SK-N-SH treated with all-trans-retinoic acid at 6 μM for 48 hours (cell line): ENCODE results near the gene SIRT5.

Experiments
- ATAC-seq: fragments of 200-7000 bp; cut with Tn5 transposase; 3 replicates; pipeline ENCODE4 v1.9.1; 2020; ENCODE audit warnings: mild to moderate bottlenecking, moderate library complexity
- ARNTL ChIP-seq: fragments of 450-650 bp; formaldehyde crosslinking; IDR thresholded peaks from 2 replicates; pipeline ENCODE4 v1.5.0; 2020; ENCODE audit warnings: low read depth, mild to moderate bottlenecking, moderate library complexity, borderline replicate concordance
- BACH2 ChIP-seq: fragments of 250-450 bp; sonication (Bioruptor Pico); IDR thresholded peaks from 2 replicates; pipeline ENCODE4 v1.9.0; 2021; ENCODE audit warnings: mild to moderate bottlenecking, borderline replicate concordance
- CREB5 ChIP-seq: fragments of 250-450 bp; sonication (Bioruptor Pico); IDR thresholded peaks from 2 replicates; pipeline ENCODE4 v1.5.1; 2020; ENCODE audit warnings: low read depth, mild to moderate bottlenecking, moderate library complexity
- CSDC2 ChIP-seq: fragments of 250-450 bp; sonication (Bioruptor Pico); IDR thresholded peaks from 2 replicates; pipeline ENCODE4 v1.5.0; 2020; ENCODE audit warnings: mild to moderate bottlenecking, moderate library complexity
- CSRNP3 ChIP-seq: fragments of 250-450 bp; sonication (Bioruptor Pico); IDR thresholded peaks from 2 replicates; pipeline ENCODE4 v1.5.1; 2021; ENCODE audit warnings: mild to moderate bottlenecking, moderate library complexity
- ESRRG ChIP-seq: fragments of 250-450 bp; sonication (Bioruptor Pico); IDR thresholded peaks from 2 replicates; pipeline ENCODE4 v1.6.1; 2021; ENCODE audit warnings: mild to moderate bottlenecking
- GLIS3 ChIP-seq: fragments of 250-450 bp; sonication (Bioruptor Pico); IDR thresholded peaks from 2 replicates; pipeline ENCODE4 v1.5.0; 2020; ENCODE audit warnings: mild to moderate bottlenecking, moderate library complexity
- ISL1 ChIP-seq: fragments of 250-450 bp; sonication (Bioruptor Pico); IDR thresholded peaks from 2 replicates; pipeline ENCODE4 v2.1.2; 2022; ENCODE audit warnings: mild to moderate bottlenecking, moderate library complexity
- OSR1 ChIP-seq: fragments of 250-450 bp; sonication (Bioruptor Pico); IDR thresholded peaks from 2 replicates; pipeline ENCODE4 v1.8.0; 2022; ENCODE audit warnings: moderate library complexity, mild to moderate bottlenecking, inconsistent platforms
- PATZ1 ChIP-seq: fragments of 250-450 bp; sonication (Bioruptor Pico); IDR thresholded peaks from 2 replicates; pipeline ENCODE4 v1.8.0; 2020; ENCODE audit warnings: mild to moderate bottlenecking, moderate library complexity, borderline replicate concordance
- POU6F1 ChIP-seq: fragments of 250-450 bp; sonication (Bioruptor Pico); IDR thresholded peaks from 2 replicates; pipeline ENCODE4 v1.8.0; 2021; ENCODE audit warnings: low read depth, mild to moderate bottlenecking, moderate library complexity, borderline replicate concordance
- PPARA ChIP-seq: fragments of 250-450 bp; sonication (Bioruptor Pico); IDR thresholded peaks from 2 replicates; pipeline ENCODE4 v1.5.0; 2020; ENCODE audit warnings: mild to moderate bottlenecking, borderline replicate concordance
- RARB ChIP-seq: fragments of 250-450 bp; sonication (Bioruptor Pico); IDR thresholded peaks from 2 replicates; pipeline ENCODE4 v1.8.0; 2021; ENCODE audit warnings: mild to moderate bottlenecking, moderate library complexity
- TCF4 ChIP-seq: fragments of 250-450 bp; sonication (Bioruptor Pico); IDR thresholded peaks from 2 replicates; pipeline ENCODE4 v1.8.0; 2021; ENCODE audit warnings: mild to moderate bottlenecking, moderate library complexity, borderline replicate concordance
- TOX ChIP-seq: fragments of 250-450 bp; sonication (Bioruptor Pico); IDR thresholded peaks from 2 replicates; pipeline ENCODE4 v1.8.0; 2021; ENCODE audit warnings: mild to moderate bottlenecking, moderate library complexity, borderline replicate concordance
- TSHZ2 ChIP-seq: fragments of 250-450 bp; sonication (Bioruptor Pico); IDR thresholded peaks from 2 replicates; pipeline ENCODE4 v1.5.0; 2020; ENCODE audit warnings: mild to moderate bottlenecking, moderate library complexity
- ZC3H10 ChIP-seq: fragments of 250-450 bp; sonication (Bioruptor Pico); IDR thresholded peaks from 2 replicates; pipeline ENCODE4 v1.5.1; 2021; ENCODE audit warnings: mild to moderate bottlenecking, moderate library complexity
- ZFP3 ChIP-seq: fragments of 250-450 bp; sonication (Bioruptor Pico); IDR thresholded peaks from 2 replicates; pipeline ENCODE4 v1.5.0; 2020; ENCODE audit warnings: mild to moderate bottlenecking, moderate library complexity
- ZFP30 ChIP-seq: fragments of 450-650 bp; formaldehyde crosslinking; IDR thresholded peaks from 2 replicates; pipeline ENCODE4 v1.5.0; 2022; ENCODE audit warnings: mild to moderate bottlenecking, moderate library complexity
- ZNF565 ChIP-seq: fragments of 450-650 bp; formaldehyde crosslinking; conservative IDR thresholded peaks from 2 replicates; pipeline ENCODE4 v1.5.0; 2020; ENCODE audit warnings: low read depth, mild to moderate bottlenecking, moderate library complexity
- ZNF70 ChIP-seq: fragments of 450-650 bp; formaldehyde crosslinking; IDR thresholded peaks from 2 replicates; pipeline ENCODE4 v1.5.0; 2020; ENCODE audit warnings: mild to moderate bottlenecking, moderate library complexity
- ZNF8 ChIP-seq: fragments of 450-650 bp; formaldehyde crosslinking; IDR thresholded peaks from 2 replicates; pipeline ENCODE4 v1.5.0; 2020; ENCODE audit warnings: mild to moderate bottlenecking, moderate library complexity

SIRT5 gene

GRCh38 chr6:13575377-13575775 lies 975 bp downstream of the SIRT5 start:
- ATAC-seq, result no peak
- no peak for TF ChIP-seq ZNF8 (CRISPR knock-in tag)
- no peak for TF ChIP-seq OSR1 (CRISPR knock-in tag)
- TF ChIP-seq ZFP3, result no peak
- TF ChIP-seq ZC3H10 (CRISPR knock-in tag), result no peak
- no peak for TF ChIP-seq RARB (CRISPR knock-in tag)
- TF ChIP-seq CSRNP3, result no peak
- TF ChIP-seq CREB5 (CRISPR knock-in tag), result no peak
- no peak for TF ChIP-seq ISL1 (CRISPR knock-in tag)
- no peak for TF ChIP-seq GLIS3 (CRISPR knock-in tag)
- no peak for TF ChIP-seq TOX (CRISPR knock-in tag)
- TF ChIP-seq ESRRG (CRISPR knock-in tag), result no peak
- no peak for TF ChIP-seq ZNF565 (CRISPR knock-in tag)
- no peak for TF ChIP-seq ZFP30 (CRISPR knock-in tag)
- no peak for TF ChIP-seq CSDC2
- no peak for TF ChIP-seq PATZ1 (CRISPR knock-in tag)
- TF ChIP-seq POU6F1 (CRISPR knock-in tag), result no peak
- TF ChIP-seq TSHZ2, result no peak

GRCh38 chr6:13576017-13576416 lies 1.6 kb downstream of the SIRT5 start:
- no peak for ATAC-seq
- TF ChIP-seq ZNF565 (CRISPR knock-in tag), result no peak
- TF ChIP-seq BACH2 (CRISPR knock-in tag), result no peak
- no peak for TF ChIP-seq ZNF8 (CRISPR knock-in tag)
- no peak for TF ChIP-seq ZFP3
- TF ChIP-seq CSRNP3, result no peak
- TF ChIP-seq ZNF70 (CRISPR knock-in tag), result no peak
- TF ChIP-seq ZC3H10 (CRISPR knock-in tag), result no peak
- TF ChIP-seq ZFP30 (CRISPR knock-in tag), result no peak
- TF ChIP-seq RARB (CRISPR knock-in tag), result no peak
- no peak for TF ChIP-seq PPARA (CRISPR knock-in tag)
- TF ChIP-seq TSHZ2, result no peak
- TF ChIP-seq ISL1 (CRISPR knock-in tag), result no peak
- TF ChIP-seq GLIS3 (CRISPR knock-in tag), result no peak
- TF ChIP-seq CREB5 (CRISPR knock-in tag), result no peak
- TF ChIP-seq TCF4 (CRISPR knock-in tag), result no peak
- TF ChIP-seq OSR1 (CRISPR knock-in tag), result no peak
- TF ChIP-seq ARNTL (CRISPR knock-in tag), result no peak
- no peak for TF ChIP-seq TOX (CRISPR knock-in tag)
